Mesodermal cell (in vitro differentiated cells): ENCODE measurements around the gene OPA1.

Source experiments
- H3K27ac ChIP-seq: 2 replicates; pipeline ENCODE4 v1.7.0; 2013; ENCODE audit warnings: mild to moderate bottlenecking, low read depth, low read length, moderate library complexity; ENCODE audit not compliant: severe bottlenecking
- H3K36me3 ChIP-seq: 2 replicates; pipeline ENCODE4 v1.7.1; 2013; ENCODE audit warnings: mild to moderate bottlenecking, low read length, moderate library complexity; ENCODE audit not compliant: control insufficient read depth, insufficient read depth
- H3K4me1 ChIP-seq: one replicate; pipeline ENCODE4 v1.7.1; 2013; ENCODE audit warnings: mild to moderate bottlenecking, low read length; ENCODE audit not compliant: insufficient read depth, control insufficient read depth, poor library complexity, severe bottlenecking
- H3K4me3 ChIP-seq: 2 replicates; pipeline ENCODE4 v1.7.0; 2013; ENCODE audit warnings: low read length, control low read depth, mild to moderate bottlenecking; ENCODE audit not compliant: insufficient read depth, poor library complexity, severe bottlenecking; ENCODE audit errors: extremely low read depth
- H3K9me3 ChIP-seq: 2 replicates; pipeline ENCODE4 v1.7.1; 2013; ENCODE audit warnings: mild to moderate bottlenecking, low read length, moderate library complexity; ENCODE audit not compliant: control insufficient read depth
- WGBS, 2 experiments: methylation state at CpG; one replicate each; pipeline ENCODE4 v1.1.5; 2013; ENCODE audit warnings: missing lambda C conversion rate in 2 of 2; ENCODE audit not compliant: insufficient coverage in 2 of 2; 5-methylcytosine and 5-hydroxymethylcytosine counted together

OPA1 gene

GRCh38 chr3:193560870-193561269 lies 32.1 kb upstream of the OPA1 start:
- WGBS, 2 experiments = 86 to 90% methylated on average over 4 of the region's 4 CpGs
- Histone ChIP-seq H3K4me1 (no peaks in the 10 kb centered on the region), H3K9me3 (no peaks in the 10 kb centered on the region), H3K4me3 (no peak overlapping the region), H3K36me3 (no peaks in the 10 kb centered on the region), H3K27ac (no peak overlapping the region)

GRCh38 chr3:193563426-193563825 lies 29.6 kb upstream of the OPA1 start:
- Histone ChIP-seq H3K4me3 (no peak overlapping the region), H3K36me3 (no peaks in the 10 kb centered on the region), H3K9me3 (no peaks in the 10 kb centered on the region), H3K4me1 (no peaks in the 10 kb centered on the region), H3K27ac (no peak overlapping the region)
- no CpG with 5 or more reads among the region's 3 CpGs for WGBS, 2 experiments

- no peaks in the 10 kb centered on the region for H3K4me1 ChIP-seq
- WGBS, 2 experiments = 78 to 100% methylated on average over 1 of the region's 1 CpG
- no peak overlapping the region for H3K27ac ChIP-seq
Measured at GRCh38 chr3:193564012-193564411, 29.0 kb upstream of the OPA1 start.

GRCh38 chr3:193569119-193569518 lies 23.9 kb upstream of the OPA1 start:
- Histone ChIP-seq H3K27ac (no peak overlapping the region), H3K4me1 (peaks cover 3% of the 10 kb centered on the region), H3K4me3 (no peak overlapping the region), H3K36me3 (no peaks in the 10 kb centered on the region), H3K9me3 (no peaks in the 10 kb centered on the region)
- WGBS, 2 experiments = no CpG with 5 or more reads among the region's 2 CpGs

More at GRCh38 chr3:193564012-193564411, 29.0 kb upstream of the OPA1 start:
- Histone ChIP-seq H3K9me3 (no peaks in the 10 kb centered on the region), H3K36me3 (no peaks in the 10 kb centered on the region), H3K4me3 (no peak overlapping the region)

GRCh38 chr3:193572426-193572908 lies 20.5 kb upstream of the OPA1 start:
- H3K36me3 ChIP-seq = no peaks in the 10 kb centered on the region
- H3K4me3 ChIP-seq = no peak overlapping the region
- no peaks in the 10 kb centered on the region for H3K9me3 ChIP-seq
- H3K27ac ChIP-seq = no peak overlapping the region
- WGBS, 2 experiments = 15 to 22% methylated on average over 9 of the region's 10 CpGs
- peaks cover 3% of the 10 kb centered on the region for H3K4me1 ChIP-seq

- Histone ChIP-seq H3K27ac (no peak overlapping the region), H3K9me3 (no peaks in the 10 kb centered on the region), H3K4me3 (no peak overlapping the region), H3K4me1 (peaks cover 3% of the 10 kb centered on the region), H3K36me3 (no peaks in the 10 kb centered on the region)
- WGBS, 2 experiments = 73 to 92% methylated on average over 2 of the region's 4 CpGs
Measured at GRCh38 chr3:193573403-193574191, 19.4 kb upstream of the OPA1 start.

GRCh38 chr3:193574488-193575070 lies 18.4 kb upstream of the OPA1 start:
- H3K4me3 ChIP-seq = no peak overlapping the region
- WGBS, 2 experiments = 95 to 100% methylated on average over 1 to 2 of the region's 2 CpGs
- no peak overlapping the region for H3K27ac ChIP-seq
- no peaks in the 10 kb centered on the region for H3K36me3 ChIP-seq
- H3K4me1 ChIP-seq = peaks cover 3% of the 10 kb centered on the region
- H3K9me3 ChIP-seq = no peaks in the 10 kb centered on the region

GRCh38 chr3:193585530-193585929 lies 7.5 kb upstream of the OPA1 start:
- H3K36me3 ChIP-seq = no peaks in the 10 kb centered on the region
- WGBS, 2 experiments = 90 to 100% methylated on average over 2 to 4 of the region's 9 CpGs
- no peaks in the 10 kb centered on the region for H3K4me1 ChIP-seq
- no peak overlapping the region for H3K4me3 ChIP-seq
- no peaks in the 10 kb centered on the region for H3K9me3 ChIP-seq
- no peak overlapping the region for H3K27ac ChIP-seq

- Histone ChIP-seq H3K36me3 (no peaks in the 10 kb centered on the region), H3K27ac (no peak overlapping the region), H3K4me1 (no peaks in the 10 kb centered on the region), H3K4me3 (no peak overlapping the region), H3K9me3 (no peaks in the 10 kb centered on the region)
Measured at GRCh38 chr3:193586526-193586925, 6.5 kb upstream of the OPA1 start.

- Histone ChIP-seq H3K27ac (no peak overlapping the region), H3K9me3 (no peaks in the 10 kb centered on the region)
- 83 to 100% methylated on average over 1 of the region's 1 CpG for WGBS, 2 experiments
Measured at GRCh38 chr3:193589129-193589528, 3.9 kb upstream of the OPA1 start.

GRCh38 chr3:193589616-193590015 lies 3.4 kb upstream of the OPA1 start:
- H3K9me3 ChIP-seq = no peaks in the 10 kb centered on the region
- no peak overlapping the region for H3K27ac ChIP-seq
- H3K4me3 ChIP-seq = no peak overlapping the region
- no peaks in the 10 kb centered on the region for H3K4me1 ChIP-seq
- WGBS, 2 experiments = no CpG with 5 or more reads among the region's 1 CpG
- H3K36me3 ChIP-seq = no peaks in the 10 kb centered on the region

More at GRCh38 chr3:193589129-193589528, 3.9 kb upstream of the OPA1 start:
- H3K4me3 ChIP-seq = no peak overlapping the region
- no peaks in the 10 kb centered on the region for H3K4me1 ChIP-seq
- no peaks in the 10 kb centered on the region for H3K36me3 ChIP-seq
